ENCODE measurements around the gene GREM2. TPM values are rescaled to one million over a fixed set of nuclear protein-coding genes. Genes with fewer than 3 reads are reported as not detected.

Gene GREM2
- total RNA-seq, 1 experiment from 2014 or later = not detected

DNA sequence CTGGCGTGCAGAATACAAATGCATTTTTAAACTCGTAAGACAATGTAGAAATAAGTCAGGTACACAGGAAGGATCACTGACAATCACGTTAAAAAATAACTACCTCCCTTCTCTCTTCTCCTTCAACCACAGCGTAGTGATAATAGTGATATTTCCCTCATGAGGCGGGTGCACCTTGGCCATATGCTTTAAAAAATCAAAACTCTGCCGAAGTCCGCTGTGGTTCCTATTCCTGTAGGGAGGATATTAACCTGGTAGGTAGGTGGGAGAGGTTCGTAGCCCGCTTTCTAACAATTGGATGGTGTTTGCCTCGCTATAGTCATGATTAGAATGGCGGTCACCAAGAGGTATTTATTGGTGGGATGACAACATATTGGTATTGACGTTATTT lies 732 bp downstream of the GREM2 start:
- intact Hi-C loops (cut with micrococcal nuclease; ENCODE audit: unreplicated experiment) = no loop called here
- CTCF ChIA-PET = no interaction called here
- BruUV-seq (replicated peaks) = no TSS peak

DNA sequence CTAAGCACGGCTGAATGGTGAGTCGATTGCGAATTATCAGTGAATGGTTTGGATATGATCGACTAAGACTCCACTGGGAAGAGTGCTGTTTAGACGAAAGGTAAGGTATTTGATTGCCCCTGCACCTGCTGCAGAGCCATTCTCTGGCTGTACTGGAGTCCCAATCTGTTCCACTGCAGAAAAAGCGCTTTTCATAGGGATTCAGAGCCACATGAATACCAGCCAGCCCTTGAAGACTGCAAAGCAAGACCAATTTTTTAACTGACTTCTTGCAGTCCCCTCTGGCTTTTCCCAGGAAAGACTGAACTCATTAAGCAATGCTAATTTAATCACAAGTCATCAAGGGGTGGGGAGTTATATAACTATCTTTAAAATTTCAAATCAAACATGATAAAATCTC lies 1.3 kb downstream of the GREM2 start:
- Histone ChIP-seq H3K36me3 (ENCODE audit: low read depth) (no peaks in the 10 kb centered on the region), H3K9me2 (ENCODE audit: insufficient read depth) (no peaks in the 10 kb centered on the region), H4K20me1 (ENCODE audit: insufficient read depth) (no peaks in the 10 kb centered on the region), H3K27ac (no peak overlapping the region), H3K9me3 (ENCODE audit: insufficient read depth, low read depth) (no peaks in the 10 kb centered on the region), H3K4me3 (no peak overlapping the region), H2AFZ (no peak overlapping the region), H3K27me3 (ENCODE audit: insufficient read depth, low read depth) (peaks cover 39% of the 10 kb centered on the region), H3F3A (ENCODE audit: insufficient read depth, low read depth) (no peaks in the 10 kb centered on the region), H3K4me2 (no peak overlapping the region), H3K4me1 (replicated peaks; ENCODE audit: insufficient read depth) (no peaks in the 10 kb centered on the region), H3K79me2 (ENCODE audit: low read depth) (no peaks in the 10 kb centered on the region)
- intact Hi-C loops (cut with micrococcal nuclease; ENCODE audit: unreplicated experiment) = no loop called here
- TF ChIP-seq, protein P1, sequence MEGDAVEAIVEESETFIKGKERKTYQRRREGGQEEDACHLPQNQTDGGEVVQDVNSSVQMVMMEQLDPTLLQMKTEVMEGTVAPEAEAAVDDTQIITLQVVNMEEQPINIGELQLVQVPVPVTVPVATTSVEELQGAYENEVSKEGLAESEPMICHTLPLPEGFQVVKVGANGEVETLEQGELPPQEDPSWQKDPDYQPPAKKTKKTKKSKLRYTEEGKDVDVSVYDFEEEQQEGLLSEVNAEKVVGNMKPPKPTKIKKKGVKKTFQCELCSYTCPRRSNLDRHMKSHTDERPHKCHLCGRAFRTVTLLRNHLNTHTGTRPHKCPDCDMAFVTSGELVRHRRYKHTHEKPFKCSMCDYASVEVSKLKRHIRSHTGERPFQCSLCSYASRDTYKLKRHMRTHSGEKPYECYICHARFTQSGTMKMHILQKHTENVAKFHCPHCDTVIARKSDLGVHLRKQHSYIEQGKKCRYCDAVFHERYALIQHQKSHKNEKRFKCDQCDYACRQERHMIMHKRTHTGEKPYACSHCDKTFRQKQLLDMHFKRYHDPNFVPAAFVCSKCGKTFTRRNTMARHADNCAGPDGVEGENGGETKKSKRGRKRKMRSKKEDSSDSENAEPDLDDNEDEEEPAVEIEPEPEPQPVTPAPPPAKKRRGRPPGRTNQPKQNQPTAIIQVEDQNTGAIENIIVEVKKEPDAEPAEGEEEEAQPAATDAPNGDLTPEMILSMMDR (conservative IDR thresholded peaks at IDR 0.05) = no peak
- TF ChIP-seq EZH2 (IDR thresholded peaks at IDR 0.05; ENCODE audit: low read depth) = no peak
- POLR2A ChIA-PET (ENCODE audit: unreplicated experiment) = no interaction called here
- CTCF ChIA-PET = interaction anchor here (0.7 kb wide), 1 partner anchor 883 kb away, joined by 3 read pairs; no protein-coding TSS in a partner anchor
- DNase-seq = no peak
- BruUV-seq (replicated peaks) = no TSS peak

More for the DNA sequence above, 732 bp downstream of the GREM2 start:
- H3K27ac ChIP-seq = no peak overlapping the region
- peak overlapping the region; percentile 14; the same call in 1 of the 2 replicates for H3K4me2 ChIP-seq
- TF ChIP-seq, protein P1 (conservative IDR thresholded peaks at IDR 0.05) = no peak
- no peak for TF ChIP-seq EZH2 (IDR thresholded peaks at IDR 0.05; ENCODE audit: low read depth)
- H3K4me1 ChIP-seq (replicated peaks; ENCODE audit: insufficient read depth) = no peaks in the 10 kb centered on the region
- H3K4me3 ChIP-seq = no peak overlapping the region
- H4K20me1 ChIP-seq (ENCODE audit: insufficient read depth) = no peaks in the 10 kb centered on the region
- no peaks in the 10 kb centered on the region for H3F3A ChIP-seq (ENCODE audit: insufficient read depth, low read depth)
- H3K9me3 ChIP-seq (ENCODE audit: insufficient read depth, low read depth) = no peaks in the 10 kb centered on the region
- no peak overlapping the region for H2AFZ ChIP-seq
- H3K36me3 ChIP-seq (ENCODE audit: low read depth) = no peaks in the 10 kb centered on the region
- no peaks in the 10 kb centered on the region for H3K79me2 ChIP-seq (ENCODE audit: low read depth)
- no peaks in the 10 kb centered on the region for H3K9me2 ChIP-seq (ENCODE audit: insufficient read depth)
- POLR2A ChIA-PET (ENCODE audit: unreplicated experiment) = no interaction called here
- peaks cover 44% of the 10 kb centered on the region for H3K27me3 ChIP-seq (ENCODE audit: insufficient read depth, low read depth)
- DNase-seq = no peak

DNA sequence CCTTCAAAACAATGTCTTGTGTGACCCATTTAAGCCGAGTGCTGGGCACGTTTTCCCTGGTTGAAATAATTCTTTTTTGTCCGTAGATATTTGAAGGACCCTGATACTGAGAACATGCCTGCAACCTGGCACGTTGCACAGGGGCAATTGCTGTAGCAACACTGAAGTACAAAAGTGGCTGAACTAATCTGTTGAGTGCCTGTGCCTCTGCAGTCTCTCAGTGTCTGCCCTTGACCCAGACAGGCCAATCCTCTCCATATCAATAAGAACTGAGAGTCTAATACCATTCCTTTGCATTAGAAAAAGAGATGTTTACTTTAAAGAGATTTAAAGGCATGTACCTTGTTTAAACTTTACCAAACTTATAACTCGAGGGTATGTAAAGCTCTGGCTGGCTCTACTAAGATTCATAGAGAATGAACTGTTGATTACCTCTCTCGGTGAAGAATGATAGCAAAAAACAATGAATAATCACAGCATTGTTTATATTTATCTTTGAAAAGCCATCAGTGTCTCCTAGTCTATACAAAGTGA lies 2.4 kb downstream of the GREM2 start:
- Histone ChIP-seq H3K79me2 (ENCODE audit: low read depth) (no peaks in the 10 kb centered on the region), H3F3A (ENCODE audit: insufficient read depth, low read depth) (no peaks in the 10 kb centered on the region), H3K4me2 (no peak overlapping the region), H2AFZ (no peak overlapping the region), H3K27me3 (ENCODE audit: insufficient read depth, low read depth) (peaks cover 39% of the 10 kb centered on the region), H3K27ac (no peak overlapping the region), H4K20me1 (ENCODE audit: insufficient read depth) (no peaks in the 10 kb centered on the region), H3K36me3 (ENCODE audit: low read depth) (no peaks in the 10 kb centered on the region), H3K9me2 (ENCODE audit: insufficient read depth) (no peaks in the 10 kb centered on the region), H3K9me3 (ENCODE audit: insufficient read depth, low read depth) (no peaks in the 10 kb centered on the region), H3K4me3 (no peak overlapping the region), H3K4me1 (replicated peaks; ENCODE audit: insufficient read depth) (no peaks in the 10 kb centered on the region)
- intact Hi-C loops (cut with micrococcal nuclease; ENCODE audit: unreplicated experiment) = no loop called here
- no peak for TF ChIP-seq EZH2 (IDR thresholded peaks at IDR 0.05; ENCODE audit: low read depth)
- TF ChIP-seq, protein P1 (conservative IDR thresholded peaks at IDR 0.05) = no peak
- no peak for DNase-seq
- no TSS peak for BruUV-seq (replicated peaks)
- ChIA-PET CTCF (no interaction called here), POLR2A (ENCODE audit: unreplicated experiment) (no interaction called here)
